Prostate gland (tissue), 2 donors: ENCODE results near the gene MUSK.

Source experiments
- CTCF ChIP-seq, 4 experiments: fragments of 200-600 bp in 2 of 4; fragments of 450-650 bp in 2 of 4; sonication (generic) in 2 of 4; IDR thresholded peaks; 1 replicate in 3 of 4; 2 replicates in 1 of 4; pipeline ENCODE4 v1.5.1; 2016 to 2019; ENCODE audit warnings: antibody characterized with exemption in 4 of 4, mild to moderate bottlenecking in 2 of 4, moderate library complexity in 2 of 4
- POLR2A ChIP-seq: fragments of 450-650 bp; IDR thresholded peaks from one replicate; pipeline ENCODE4 v1.6.1; 2016; ENCODE audit warnings: antibody characterized with exemption, mild to moderate bottlenecking

- TF ChIP-seq POLR2A (no peak), CTCF (IDR thresholded peaks at IDR 0.05) (no peak)
These were observed 35.1 kb downstream of the MUSK start for GRCh38 chr9:110703669-110704068.
